ENCODE data around the gene ANKIB1.

- TF ChIP-seq CTCF (IDR thresholded peaks at IDR 0.05; ENCODE audit: insufficient read depth, low read length) (no peak), REST (IDR thresholded peaks at IDR 0.05; ENCODE audit: insufficient replicate concordance, low read depth) (no peak), POLR2AphosphoS5 (IDR thresholded peaks at IDR 0.05; ENCODE audit: low read depth) (no peak), SPI1 (IDR thresholded peaks at IDR 0.05; ENCODE audit: borderline replicate concordance, low read depth) (no peak)
Measured at GRCh38 chr7:92352009-92352408, 106.2 kb downstream of the ANKIB1 start.

Measured in HL-60 (cell line).